ENCODE measurements around the gene FBXL16.

GRCh38 chr16:646679-647172, 58.9 kb downstream of the FBXL16 start:
- no peak for TF ChIP-seq EZH2 (optimal IDR thresholded peaks at IDR 0.05; ENCODE audit: low read depth, low read length)
- no peak for TF ChIP-seq CTCF (IDR thresholded peaks at IDR 0.05; ENCODE audit: low read length)
- TF ChIP-seq EZH2phosphoT487 (IDR thresholded peaks at IDR 0.05; ENCODE audit: low read length): no peak
